HG02938 (cell line): ENCODE results near the gene MRTFA.
"Not testable (repeated sequence)": the region's sequence is repeated elsewhere in the genome, so short reads cannot be mapped to it uniquely, and the experiment has no call there.

Experiments used
- ATAC-seq: cut with Tn5 transposase; IDR thresholded peaks from one replicate; pipeline ENCODE4 v1.9.1; 2021; ENCODE audit warnings: mild to moderate bottlenecking, moderate library complexity; ENCODE audit not compliant: unreplicated experiment

The MRTFA gene

GRCh38 chr22:40525250-40525884 lies 111.2 kb downstream of the MRTFA start:
- no peak for ATAC-seq

DNA sequence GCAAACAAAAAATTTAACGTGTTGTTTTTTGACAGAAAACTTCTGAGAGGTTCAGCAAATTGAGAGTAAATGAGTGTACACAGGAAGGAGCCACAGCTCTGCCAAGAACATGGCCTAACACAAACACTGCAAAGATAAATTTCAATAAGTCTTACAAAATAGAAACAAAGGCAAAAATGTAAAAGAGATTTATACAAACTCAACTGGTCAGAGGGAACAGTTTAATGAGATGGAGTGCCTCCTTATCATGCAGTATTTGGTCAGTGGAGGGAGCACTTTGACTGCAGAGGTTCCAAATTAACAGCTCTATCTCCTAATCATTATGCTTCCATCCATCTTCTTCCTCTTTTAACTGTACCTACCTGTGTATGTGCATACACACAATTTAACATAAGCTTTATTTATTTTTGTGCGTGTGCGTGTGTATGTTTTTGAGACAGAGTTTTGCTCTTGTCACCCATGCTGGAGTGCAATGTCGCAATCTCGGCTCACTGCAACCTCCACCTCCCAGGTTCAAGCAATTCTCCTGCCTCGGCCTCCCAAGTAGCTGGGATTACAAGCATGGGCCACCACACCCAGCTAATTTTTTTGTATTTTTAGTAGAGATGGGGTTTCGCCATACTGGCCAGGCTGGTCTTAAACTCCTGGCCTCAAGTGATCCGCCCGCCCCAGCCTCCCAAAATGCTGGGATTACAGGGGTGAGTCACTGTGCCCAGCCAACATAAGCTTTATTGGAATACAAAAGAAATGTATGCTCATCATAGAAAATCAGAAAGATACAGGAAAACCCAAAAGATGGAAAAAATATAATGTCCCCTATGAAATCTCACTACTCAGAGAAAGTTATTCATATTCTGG lies 111.9 kb downstream of the MRTFA start:
- no peak for ATAC-seq

DNA sequence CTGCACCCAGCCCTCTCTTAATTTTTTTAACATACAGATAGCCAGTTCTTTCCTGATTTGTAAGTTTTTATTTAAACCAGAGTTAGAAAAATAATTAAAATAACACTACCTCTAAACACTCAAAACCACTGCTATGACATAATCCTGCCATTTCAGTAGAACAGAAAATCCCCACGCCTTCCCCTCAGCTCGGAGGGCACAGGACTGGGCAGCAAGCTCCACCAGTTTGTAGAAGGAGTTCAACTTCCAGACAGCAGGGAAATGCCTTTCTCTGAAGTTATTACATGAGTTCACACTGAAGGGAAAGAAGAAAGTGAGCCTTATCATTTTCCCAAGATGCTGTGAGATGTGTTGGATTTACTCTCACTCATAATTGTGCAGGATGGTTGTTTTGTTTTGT lies 114.4 kb downstream of the MRTFA start:
- no peak for ATAC-seq

DNA sequence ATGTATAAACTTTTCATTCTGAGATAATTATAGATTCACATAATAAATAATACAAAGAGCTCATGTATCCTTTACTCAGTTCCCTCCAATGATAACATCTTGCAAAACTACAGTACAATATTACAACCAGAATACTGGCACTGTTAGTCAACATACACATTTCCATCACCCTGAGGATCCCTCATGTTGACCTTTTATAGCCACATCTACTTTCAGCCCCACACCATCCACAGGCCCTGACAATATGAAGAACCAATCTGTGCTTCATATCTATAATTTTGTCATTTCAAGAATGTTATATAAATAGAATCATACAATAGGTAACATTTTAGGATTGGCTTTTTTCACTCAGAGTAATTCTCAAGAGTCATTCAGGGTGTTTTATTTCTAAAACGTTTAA lies 115.5 kb downstream of the MRTFA start:
- ATAC-seq = no peak

GRCh38 chr22:40520562-40520961 lies 116.0 kb downstream of the MRTFA start:
- no peak for ATAC-seq

- ATAC-seq = no peak
These were observed 116.6 kb downstream of the MRTFA start for GRCh38 chr22:40519948-40520331.

- peak; percentile 49 for ATAC-seq
These were observed 117.1 kb downstream of the MRTFA start for GRCh38 chr22:40519284-40519947.

GRCh38 chr22:40518840-40519239 lies 117.7 kb downstream of the MRTFA start:
- ATAC-seq = no peak

DNA sequence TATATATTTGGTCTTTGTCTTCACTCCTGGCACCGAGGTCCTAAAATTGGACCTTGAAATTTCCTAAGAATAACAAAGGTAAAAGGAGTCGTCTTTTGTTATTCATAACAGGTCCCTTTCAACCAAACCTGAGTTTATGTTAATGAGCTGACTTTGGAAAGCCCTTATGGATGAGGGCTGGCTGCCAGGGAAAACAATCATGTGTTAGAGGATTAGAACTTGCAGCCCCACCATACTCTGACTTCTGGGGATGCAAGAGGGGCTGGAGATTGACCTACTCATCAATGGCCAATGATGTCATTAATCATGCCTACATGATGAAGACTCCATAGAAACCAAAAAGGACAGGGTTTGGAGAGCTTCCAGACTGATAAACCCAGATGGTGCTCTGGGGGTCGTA lies 118.9 kb downstream of the MRTFA start:
- no peak for ATAC-seq

DNA sequence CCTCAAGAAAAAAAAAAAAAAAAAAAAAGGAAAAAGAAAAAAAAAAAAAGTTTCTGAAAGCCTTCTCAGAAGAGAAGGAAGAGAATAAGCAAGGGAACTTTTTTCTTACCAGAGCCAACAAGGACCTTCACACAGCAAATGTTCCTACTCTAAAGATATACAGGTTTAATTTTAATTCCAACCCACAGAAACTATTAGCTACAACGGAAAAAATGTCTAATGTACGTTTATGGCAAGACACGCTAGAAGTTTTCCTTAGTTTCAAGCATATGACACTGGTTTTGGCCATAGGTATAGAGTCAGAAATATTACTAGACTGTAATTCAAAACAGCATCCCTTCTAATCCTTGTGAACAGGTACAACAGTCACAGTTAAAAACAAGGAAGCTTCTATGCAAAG lies 120.1 kb downstream of the MRTFA start:
- ATAC-seq = no peak

DNA sequence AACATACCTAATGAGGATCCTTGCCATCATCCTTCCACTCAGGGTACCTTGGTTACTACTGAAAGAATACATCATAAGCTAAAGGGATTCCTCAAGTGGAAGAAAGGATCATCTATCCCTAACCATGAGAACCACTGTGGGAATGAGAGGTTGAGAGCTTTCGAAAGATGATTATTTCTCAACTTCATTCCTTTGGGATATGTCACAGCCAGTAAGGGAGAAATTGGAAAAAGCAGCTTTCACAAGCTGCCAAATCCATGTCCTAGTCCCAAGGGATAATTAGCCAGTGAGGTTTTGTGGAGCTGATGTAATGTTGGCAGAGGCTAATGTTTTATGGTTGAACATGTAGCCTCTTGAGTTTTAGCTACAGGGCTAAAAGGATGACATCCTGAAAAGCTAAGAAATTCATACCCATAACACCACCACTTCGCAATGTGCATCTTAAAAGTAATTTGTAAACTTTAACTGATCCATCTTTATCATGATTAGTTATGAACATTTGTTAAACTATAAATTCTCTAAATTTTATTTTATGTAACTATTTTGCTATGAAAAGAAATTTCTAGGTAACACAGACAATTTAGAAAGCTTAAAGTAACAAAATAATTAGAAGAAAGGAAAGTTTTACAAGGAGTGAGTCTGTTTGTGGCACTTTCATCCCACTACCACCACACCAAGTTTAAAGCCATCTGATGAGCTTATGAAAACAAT lies 123.9 kb downstream of the MRTFA start:
- no peak for ATAC-seq

DNA sequence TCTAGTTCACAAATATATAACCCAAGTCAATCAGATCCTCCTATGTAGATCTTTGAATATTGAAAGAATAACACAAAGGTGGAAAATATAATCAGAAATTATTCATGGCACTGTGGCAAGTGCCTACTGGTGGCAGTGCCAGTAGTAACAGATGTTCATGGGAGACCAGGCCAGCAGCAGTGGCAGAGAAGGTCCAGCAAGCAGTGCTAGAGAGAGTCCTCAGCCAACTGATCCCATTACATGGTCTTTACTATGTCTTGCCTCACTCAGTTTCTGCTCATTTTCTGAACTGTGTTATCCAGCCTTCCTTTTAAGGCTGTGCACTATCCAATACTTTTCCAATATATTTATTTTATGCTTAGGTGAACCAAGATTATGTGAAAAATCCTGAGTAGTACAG lies 124.9 kb downstream of the MRTFA start:
- ATAC-seq = no peak

- ATAC-seq = no peak
These were observed 125.7 kb downstream of the MRTFA start for GRCh38 chr22:40510631-40511364.

DNA sequence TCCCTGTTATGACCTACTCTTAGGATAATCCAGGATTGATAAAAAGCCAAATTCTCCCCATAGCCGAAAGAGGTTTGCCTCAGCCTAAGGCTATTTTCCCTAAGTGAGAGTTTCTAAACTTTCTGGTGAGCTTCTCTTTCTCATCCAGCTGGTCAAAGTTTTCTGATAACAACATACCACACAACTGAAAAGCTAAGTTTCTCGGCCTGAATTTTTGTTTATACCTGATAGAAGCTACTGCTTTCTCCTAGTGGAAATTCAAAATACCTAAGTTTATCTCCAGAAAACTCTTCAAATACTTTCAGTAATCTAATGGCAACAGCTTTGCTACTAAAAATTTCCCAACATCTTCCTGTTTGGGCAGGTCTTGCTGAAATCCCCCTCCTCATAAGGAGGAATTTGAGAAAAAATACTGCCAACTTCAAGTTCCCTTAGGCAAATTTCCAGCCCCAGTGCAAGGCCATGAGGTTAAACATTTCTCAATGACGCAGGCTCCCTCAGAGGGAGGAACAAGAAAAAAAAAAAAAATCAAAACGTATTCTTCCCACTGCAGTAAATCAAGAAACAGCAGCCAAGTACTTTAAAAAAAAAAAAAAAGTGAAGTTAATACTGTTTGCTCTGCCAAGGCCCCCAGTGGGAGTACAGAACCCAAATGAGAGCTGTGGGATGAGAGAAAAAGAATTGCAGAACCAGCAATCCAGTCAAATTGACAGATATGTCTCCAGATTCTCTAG lies 127.0 kb downstream of the MRTFA start:
- ATAC-seq = no peak

DNA sequence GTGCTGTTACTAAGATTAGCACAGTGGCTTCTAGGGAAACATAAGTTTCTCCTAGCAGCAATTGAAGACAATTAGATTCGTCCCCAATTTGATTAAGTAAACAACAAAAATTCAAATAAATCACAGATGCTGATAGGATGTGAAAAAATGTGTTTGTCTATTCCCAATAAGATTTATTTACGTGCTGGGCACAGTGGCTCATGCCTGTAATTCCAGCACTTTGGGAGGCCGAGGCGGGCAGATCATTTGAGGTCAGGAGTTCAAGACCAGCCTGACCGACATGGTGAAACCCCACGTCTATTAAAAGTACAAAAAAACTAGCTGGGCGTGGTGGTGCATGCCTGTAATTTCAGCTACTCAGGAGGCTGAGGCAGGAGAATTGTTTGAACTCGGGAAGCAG lies 128.5 kb downstream of the MRTFA start:
- not testable (repeated sequence) for ATAC-seq

DNA sequence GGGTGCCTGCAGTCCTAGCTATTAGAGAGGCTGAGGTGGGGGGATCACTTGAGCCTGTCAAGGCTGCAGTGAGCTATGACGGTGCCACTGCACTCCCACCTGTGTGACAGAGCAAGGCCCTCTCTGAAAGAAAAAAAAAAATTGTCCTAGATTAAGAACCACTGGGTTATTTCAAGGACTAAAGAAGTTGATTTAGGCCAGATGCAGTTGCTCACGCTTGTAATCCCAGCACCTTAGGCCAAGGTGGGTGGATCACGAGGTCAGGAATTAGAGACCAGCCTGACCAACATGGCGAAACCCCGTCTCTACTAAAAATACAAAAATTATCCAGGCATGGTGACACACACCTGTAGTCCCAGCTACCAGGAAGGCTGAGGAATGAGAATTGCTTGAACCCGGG lies 129.0 kb downstream of the MRTFA start:
- ATAC-seq = no peak

GRCh38 chr22:40506762-40507161 lies 129.8 kb downstream of the MRTFA start:
- ATAC-seq = no peak

GRCh38 chr22:40504285-40505249 lies 132.0 kb downstream of the MRTFA start:
- ATAC-seq = no peak

GRCh38 chr22:40502919-40503318 lies 133.6 kb downstream of the MRTFA start:
- ATAC-seq = no peak
